ENCODE measurements around the gene ADAMTS12. TPM values are rescaled to one million over a fixed set of nuclear protein-coding genes. Genes with fewer than 3 reads are reported as not detected.

The ADAMTS12 gene
- polyA plus RNA-seq, 3 donors: not detected

DNA sequence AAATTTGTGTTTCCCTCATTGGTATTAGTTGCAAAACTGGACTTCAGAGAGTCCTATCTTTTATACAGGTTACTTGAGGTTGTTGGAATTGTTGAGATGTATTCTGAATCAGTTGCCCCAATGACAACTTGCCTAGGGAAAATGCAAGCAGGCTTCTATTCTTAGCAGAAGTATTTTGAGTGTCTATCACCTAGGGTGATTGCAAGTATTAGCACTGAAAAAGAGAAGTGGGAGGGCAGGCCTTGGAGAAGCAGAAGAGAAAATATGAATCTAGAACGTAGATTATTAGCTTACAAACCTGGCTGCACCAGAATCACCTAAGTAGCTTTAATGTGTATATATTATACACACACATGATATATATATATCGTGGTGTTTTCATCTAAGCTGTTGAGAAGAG, 43.2 kb downstream of the ADAMTS12 start:
- no peaks in the 10 kb centered on the region for H3K79me2 ChIP-seq (ENCODE audit: insufficient read depth, low read length)
- H3K27ac ChIP-seq (ENCODE audit: low read depth in 1 of 2, low read length in 2 of 2): no peak overlapping the region
- no peaks in the 10 kb centered on the region for H3K9me3 ChIP-seq (replicated peaks in 1 of 2; ENCODE audit: control insufficient read depth in 1 of 2, insufficient read depth in 1 of 2, low read length in 2 of 2)
- peaks cover 2 to 5% (median 3%) of the 10 kb centered on the region in 7 donors for H3K9me3 Mint-ChIP-seq
- WGBS (ENCODE audit: insufficient coverage): no CpG with 5 or more reads among the region's 2 CpGs
- H3K9ac ChIP-seq (ENCODE audit: insufficient read depth, low read length, poor library complexity, severe bottlenecking): no peak overlapping the region
- intact Hi-C loops (cut with micrococcal nuclease): no loop called here
- no peaks in the 10 kb centered on the region for H4K20me1 ChIP-seq (ENCODE audit: insufficient read depth, low read length)
- H3K36me3 ChIP-seq (replicated peaks in 1 of 2; ENCODE audit: control insufficient read depth in 1 of 2, insufficient read depth in 2 of 2, low read length in 2 of 2): no peaks in the 10 kb centered on the region
- TF ChIP-seq CTCF (IDR thresholded peaks at IDR 0.05): no peak
- H3K36me3 Mint-ChIP-seq: no peaks in the 10 kb centered on the region
- no peak overlapping the region for H3K4me3 Mint-ChIP-seq
- no peak overlapping the region for H2AFZ ChIP-seq (ENCODE audit: insufficient read depth, low read depth, low read length, poor library complexity, severe bottlenecking)
- H3K4me2 ChIP-seq (replicated peaks; ENCODE audit: extremely low read depth, low read length, poor library complexity, severe bottlenecking): no peak overlapping the region
- H3K27ac Mint-ChIP-seq: no peak overlapping the region
- H3K4me1 ChIP-seq (ENCODE audit: control insufficient read depth in 1 of 2, insufficient read depth in 2 of 2, low read length in 2 of 2): no peaks in the 10 kb centered on the region
- H3K4me1 Mint-ChIP-seq: peaks cover 4% of the 10 kb centered on the region
- H3K27me3 ChIP-seq (ENCODE audit: control insufficient read depth in 2 of 2, insufficient read depth in 2 of 2, low read length in 2 of 2): no peaks in the 10 kb centered on the region
- peaks cover 0 to 2% (median 1%) of the 10 kb centered on the region in 3 donors for H3K27me3 Mint-ChIP-seq (ENCODE audit: low read depth in 3 of 3)
- no peak for DNase-seq
- no peak overlapping the region for H3K4me3 ChIP-seq (replicated peaks in 1 of 3; ENCODE audit: low read depth in 2 of 3, low read length in 3 of 3)

DNA sequence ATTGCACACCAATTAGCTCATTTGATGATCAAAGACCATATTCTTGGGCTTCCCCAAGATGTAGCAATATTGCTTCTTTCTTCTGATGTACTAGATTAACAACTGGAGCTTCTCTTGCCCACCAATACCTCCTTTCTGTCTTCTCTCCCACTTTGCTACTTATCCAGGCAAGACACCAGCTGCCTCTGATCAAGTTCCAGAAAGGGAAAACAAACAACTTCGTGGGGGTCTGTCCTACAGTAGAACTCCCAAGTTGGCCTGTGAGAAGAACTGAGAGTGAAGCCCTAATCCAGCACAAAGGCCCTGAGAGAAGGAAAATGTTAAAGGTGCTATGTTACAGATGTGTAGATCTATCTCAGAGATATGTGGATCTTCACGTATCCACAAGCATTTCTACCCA, 44.9 kb downstream of the ADAMTS12 start:
- H3K4me3 Mint-ChIP-seq: no peak overlapping the region
- Histone ChIP-seq H3K4me1 (ENCODE audit: control insufficient read depth in 1 of 2, insufficient read depth in 2 of 2, low read length in 2 of 2) (no peaks in the 10 kb centered on the region), H2AFZ (ENCODE audit: insufficient read depth, low read depth, low read length, poor library complexity, severe bottlenecking) (no peak overlapping the region), H3K27me3 (ENCODE audit: control insufficient read depth in 2 of 2, insufficient read depth in 2 of 2, low read length in 2 of 2) (no peaks in the 10 kb centered on the region), H3K9me3 (replicated peaks in 1 of 2; ENCODE audit: control insufficient read depth in 1 of 2, insufficient read depth in 1 of 2, low read length in 2 of 2) (peaks cover 0 to 4% of the 10 kb centered on the region in 2 donors), H3K9ac (ENCODE audit: insufficient read depth, low read length, poor library complexity, severe bottlenecking) (no peak overlapping the region), H4K20me1 (ENCODE audit: insufficient read depth, low read length) (no peaks in the 10 kb centered on the region), H3K4me3 (replicated peaks in 1 of 3; ENCODE audit: low read depth in 2 of 3, low read length in 3 of 3) (no peak overlapping the region), H3K4me2 (replicated peaks; ENCODE audit: extremely low read depth, low read length, poor library complexity, severe bottlenecking) (no peak overlapping the region), H3K27ac (ENCODE audit: low read depth in 1 of 2, low read length in 2 of 2) (no peak overlapping the region), H3K79me2 (ENCODE audit: insufficient read depth, low read length) (no peaks in the 10 kb centered on the region), H3K36me3 (replicated peaks in 1 of 2; ENCODE audit: control insufficient read depth in 1 of 2, insufficient read depth in 2 of 2, low read length in 2 of 2) (no peaks in the 10 kb centered on the region)
- peaks cover 0 to 2% (median 1%) of the 10 kb centered on the region in 3 donors for H3K27me3 Mint-ChIP-seq (ENCODE audit: low read depth in 3 of 3)
- peaks cover 4% of the 10 kb centered on the region for H3K4me1 Mint-ChIP-seq
- H3K27ac Mint-ChIP-seq: peak overlapping the region in 1 of 7 donors; percentile 2
- peaks cover 4 to 13% (median 6%) of the 10 kb centered on the region in 7 donors for H3K9me3 Mint-ChIP-seq
- no peak for DNase-seq
- no peaks in the 10 kb centered on the region for H3K36me3 Mint-ChIP-seq
- no peak for TF ChIP-seq CTCF (IDR thresholded peaks at IDR 0.05)
- intact Hi-C loops (cut with micrococcal nuclease): no loop called here
- 83% methylated on average over 1 of the region's 2 CpGs for WGBS (ENCODE audit: insufficient coverage)

Measured in CD14-positive monocyte (primary cell).